HUES6 (cell line): ENCODE results near the gene LMF2.

Experiments used
- H3K27ac ChIP-seq: 2 replicates; pipeline ENCODE4 v1.7.0; 2013; ENCODE audit warnings: low read depth, mild to moderate bottlenecking, low read length, inconsistent platforms
- H3K27me3 ChIP-seq: 2 replicates; pipeline ENCODE4 v1.6.1; 2013; ENCODE audit warnings: low read length; ENCODE audit not compliant: control insufficient read depth, insufficient read depth
- H3K36me3 ChIP-seq: 2 replicates; pipeline ENCODE4 v1.6.1; 2013; ENCODE audit warnings: low read length; ENCODE audit not compliant: control insufficient read depth, insufficient read depth
- H3K4me1 ChIP-seq: 2 replicates; pipeline ENCODE4 v1.6.1; 2013; ENCODE audit warnings: low read length; ENCODE audit not compliant: control insufficient read depth, insufficient read depth
- H3K4me3 ChIP-seq: 2 replicates; pipeline ENCODE4 v1.5.1; 2013; ENCODE audit warnings: low read depth, low read length
- H3K9ac ChIP-seq: one replicate; pipeline ENCODE4 v1.6.1; 2013; ENCODE audit warnings: mild to moderate bottlenecking, low read length
- H3K9me3 ChIP-seq: 2 replicates; pipeline ENCODE4 v1.6.1; 2013; ENCODE audit warnings: low read depth, low read length; ENCODE audit not compliant: control insufficient read depth, insufficient read depth

The LMF2 gene

DNA sequence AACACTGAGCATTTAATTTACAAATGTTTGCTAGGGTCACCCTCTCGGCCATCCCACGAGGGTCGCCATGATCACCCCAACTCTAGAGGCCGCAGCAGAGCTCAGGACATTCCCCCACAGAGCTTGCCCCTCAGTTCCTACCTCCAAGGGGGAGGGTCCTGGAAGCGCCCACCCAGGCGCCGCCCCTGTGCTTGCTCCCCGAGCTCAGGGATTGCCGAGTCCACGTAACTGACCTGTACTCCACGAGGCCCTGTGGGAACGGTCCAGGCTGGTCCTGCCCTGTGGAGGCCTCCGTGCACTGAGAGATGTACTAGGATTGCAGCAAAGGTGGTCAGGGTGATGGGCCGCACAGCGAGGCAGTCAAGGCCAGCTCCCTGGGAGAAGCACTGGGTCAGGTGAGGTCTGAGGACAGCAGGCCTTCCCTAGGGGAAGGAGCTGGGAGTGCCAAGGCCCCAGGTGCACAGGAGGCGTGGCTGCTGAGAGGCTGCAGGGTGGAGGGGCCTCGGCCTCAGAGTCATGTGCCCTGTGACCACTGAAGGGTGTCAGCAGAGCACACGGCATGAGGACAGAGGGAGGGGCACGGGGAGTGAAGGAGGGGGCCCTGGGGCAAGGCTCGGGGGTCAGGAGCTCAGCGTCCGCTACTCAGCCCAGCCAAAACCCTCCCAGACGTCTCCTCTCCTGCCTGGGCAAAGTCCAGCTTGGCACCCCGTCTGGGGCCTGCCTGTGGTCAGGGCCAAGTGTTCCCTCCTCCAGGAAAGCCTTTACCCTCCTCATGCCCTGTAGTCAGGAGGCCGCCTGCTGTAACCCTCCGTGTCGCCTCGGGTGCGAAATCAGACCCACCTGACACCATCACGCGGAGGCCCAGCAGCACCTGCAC, 23.3 kb downstream of the LMF2 start:
- H3K4me1 ChIP-seq: peaks cover 16% of the 10 kb centered on the region
- H3K36me3 ChIP-seq: peaks cover 5% of the 10 kb centered on the region; the same call in 1 of the 2 replicates
- H3K4me3 ChIP-seq: no peak overlapping the region
- no peak overlapping the region for H3K9ac ChIP-seq
- H3K9me3 ChIP-seq: no peaks in the 10 kb centered on the region
- H3K27me3 ChIP-seq: peaks cover 31% of the 10 kb centered on the region
- no peak overlapping the region for H3K27ac ChIP-seq

DNA sequence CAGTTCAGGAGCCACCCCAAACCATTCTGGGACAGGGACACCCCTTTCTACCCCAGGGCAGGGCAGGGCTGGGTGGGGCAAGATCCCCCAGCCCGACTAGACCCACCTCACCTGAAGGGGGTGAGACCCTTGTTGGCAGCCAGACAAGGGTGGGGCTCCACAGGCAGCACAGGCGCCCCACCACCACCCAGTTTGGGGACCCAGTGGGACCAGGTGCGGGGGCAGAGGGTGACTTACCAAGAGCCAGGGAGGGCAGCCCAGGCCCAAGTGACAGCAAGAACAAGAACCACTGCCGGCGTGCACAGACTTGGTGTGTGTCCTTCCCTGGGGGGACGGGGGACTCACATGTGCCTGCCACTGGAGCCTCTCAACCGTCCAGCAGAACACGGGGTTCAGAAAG, 23.9 kb downstream of the LMF2 start:
- Histone ChIP-seq H3K9me3 (no peaks in the 10 kb centered on the region), H3K27ac (no peak overlapping the region), H3K4me3 (no peak overlapping the region), H3K36me3 (peaks cover 5% of the 10 kb centered on the region; the same call in 1 of the 2 replicates), H3K4me1 (peaks cover 16% of the 10 kb centered on the region), H3K27me3 (peaks cover 36% of the 10 kb centered on the region), H3K9ac (no peak overlapping the region)

DNA sequence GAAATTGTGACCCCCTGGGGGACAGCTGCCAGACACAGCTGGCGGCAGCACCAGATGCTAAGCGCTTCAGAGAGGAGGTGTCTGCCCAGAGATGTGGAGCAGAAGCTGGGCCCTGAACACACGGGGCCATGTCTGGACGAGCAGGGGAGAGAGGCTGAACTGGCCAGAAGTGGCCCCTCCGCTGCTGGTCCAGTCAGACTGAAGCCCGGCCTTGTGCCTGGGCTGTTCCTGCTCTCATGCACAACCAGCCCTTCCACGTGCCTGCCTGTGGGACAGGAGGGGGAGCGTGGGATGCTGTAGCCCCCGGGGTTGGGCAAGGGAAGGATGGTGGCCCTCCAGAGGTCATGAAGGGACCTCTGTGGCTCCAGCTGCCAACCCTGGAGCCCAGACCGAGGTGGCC, 24.4 kb downstream of the LMF2 start:
- Histone ChIP-seq H3K36me3 (peaks cover 5% of the 10 kb centered on the region; the same call in 1 of the 2 replicates), H3K9ac (no peak overlapping the region), H3K9me3 (no peaks in the 10 kb centered on the region), H3K27me3 (peaks cover 36% of the 10 kb centered on the region), H3K4me1 (peaks cover 16% of the 10 kb centered on the region), H3K27ac (no peak overlapping the region), H3K4me3 (no peak overlapping the region)

DNA sequence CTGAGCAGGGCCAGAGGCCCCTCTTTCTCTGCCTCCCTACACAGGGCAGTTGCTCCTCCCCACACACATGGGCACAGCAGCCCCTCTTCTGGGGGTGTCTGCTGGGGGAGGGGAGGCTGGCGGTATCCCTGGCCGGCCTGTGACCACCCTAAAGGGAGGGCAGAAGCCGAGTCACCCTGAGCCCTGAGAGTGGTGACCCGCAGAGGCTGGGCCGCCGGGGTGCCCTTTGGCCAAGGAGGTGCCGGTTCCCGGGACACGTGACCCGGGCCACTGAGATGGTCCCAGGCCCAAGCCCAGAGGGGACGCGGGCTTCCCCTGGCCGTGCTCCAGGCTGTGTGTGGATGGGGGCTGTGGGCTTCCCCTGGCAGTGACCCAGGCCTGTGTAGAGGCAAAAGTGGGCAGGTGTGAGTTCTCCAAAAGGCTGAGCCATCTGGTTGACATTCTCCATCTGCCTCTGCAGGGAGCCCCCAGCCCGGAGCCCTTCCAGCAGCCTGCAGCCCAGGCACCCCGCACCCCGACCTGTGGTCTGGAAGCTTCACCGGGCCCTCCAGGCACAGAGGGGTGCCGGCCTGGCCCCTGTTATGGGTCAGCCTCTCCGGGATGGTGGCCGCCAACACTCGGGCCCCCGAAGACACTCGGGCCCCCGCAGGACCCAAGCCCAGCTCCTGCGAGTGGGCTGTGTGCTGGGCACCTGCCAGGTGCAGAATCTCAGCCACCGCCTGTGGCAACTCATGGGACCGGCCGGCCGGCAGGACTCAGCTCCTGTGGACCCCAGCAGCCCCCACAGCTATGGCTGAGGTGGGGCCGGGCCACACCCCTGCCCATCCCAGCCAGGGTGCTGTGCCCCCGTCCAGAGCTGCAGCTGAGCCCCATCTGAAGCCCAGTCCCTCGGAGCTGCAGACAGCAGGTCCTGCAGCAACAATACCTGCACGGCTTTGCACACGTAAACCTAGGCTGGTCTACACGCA, 25.1 kb downstream of the LMF2 start:
- no peaks in the 10 kb centered on the region for H3K9me3 ChIP-seq
- H3K27me3 ChIP-seq: peaks cover 36% of the 10 kb centered on the region
- H3K27ac ChIP-seq: peak overlapping the region; percentile 77
- H3K9ac ChIP-seq: peak overlapping the region; percentile 73
- H3K4me3 ChIP-seq: peak overlapping the region; percentile 80
- H3K4me1 ChIP-seq: peaks cover 19% of the 10 kb centered on the region
- H3K36me3 ChIP-seq: peaks cover 5% of the 10 kb centered on the region; the same call in 1 of the 2 replicates

DNA sequence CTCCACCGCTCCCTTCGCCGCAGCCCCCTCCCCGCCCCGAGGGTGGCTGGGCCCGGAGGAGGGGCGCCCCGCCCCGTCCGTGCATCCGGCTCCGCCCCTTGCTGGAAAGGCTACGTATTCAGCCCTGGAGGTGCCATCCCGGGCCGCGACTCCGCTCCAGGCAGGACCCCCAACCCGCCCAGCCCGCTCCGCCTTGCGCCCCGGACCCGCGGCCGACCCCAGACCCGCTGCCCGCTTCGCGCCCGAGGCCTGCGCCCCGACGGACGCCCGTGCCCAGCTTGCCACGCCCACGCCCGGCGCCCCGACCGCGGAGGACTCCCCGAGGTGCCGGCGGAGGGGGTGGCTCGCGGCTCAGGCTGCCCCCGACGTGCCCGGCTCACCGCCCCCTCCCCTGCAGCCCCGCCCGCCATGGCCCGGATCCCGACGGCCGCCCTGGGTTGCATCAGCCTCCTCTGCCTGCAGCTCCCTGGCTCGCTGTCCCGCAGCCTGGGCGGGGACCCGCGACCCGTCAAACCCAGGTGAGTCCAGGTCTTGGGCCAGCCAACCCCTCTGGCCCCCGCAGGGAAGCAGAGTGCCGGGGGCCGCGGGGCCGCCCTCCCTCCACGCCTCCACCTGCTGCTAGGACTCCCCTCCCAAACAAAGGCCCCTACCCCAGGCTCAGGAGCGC, 25.9 kb downstream of the LMF2 start, which contains the start of gene ADM2:
Gene ADM2 (plus strand): TSS at position 104 of the 667 bp plus-strand sequence. CDS start 305 bp downstream, at position 409.
- H3K27me3 ChIP-seq: peaks cover 36% of the 10 kb centered on the region
- peak within 1 kb of the TSS; percentile 80 for H3K4me3 ChIP-seq
- H3K27ac ChIP-seq: peak within 1 kb of the TSS; percentile 77
- no peaks in the 10 kb centered on the region for H3K9me3 ChIP-seq
- peak within 1 kb of the TSS; percentile 73 for H3K9ac ChIP-seq
- peaks cover 17% of the 10 kb centered on the region for H3K4me1 ChIP-seq
- peaks cover 5% of the 10 kb centered on the region; the same call in 1 of the 2 replicates for H3K36me3 ChIP-seq

DNA sequence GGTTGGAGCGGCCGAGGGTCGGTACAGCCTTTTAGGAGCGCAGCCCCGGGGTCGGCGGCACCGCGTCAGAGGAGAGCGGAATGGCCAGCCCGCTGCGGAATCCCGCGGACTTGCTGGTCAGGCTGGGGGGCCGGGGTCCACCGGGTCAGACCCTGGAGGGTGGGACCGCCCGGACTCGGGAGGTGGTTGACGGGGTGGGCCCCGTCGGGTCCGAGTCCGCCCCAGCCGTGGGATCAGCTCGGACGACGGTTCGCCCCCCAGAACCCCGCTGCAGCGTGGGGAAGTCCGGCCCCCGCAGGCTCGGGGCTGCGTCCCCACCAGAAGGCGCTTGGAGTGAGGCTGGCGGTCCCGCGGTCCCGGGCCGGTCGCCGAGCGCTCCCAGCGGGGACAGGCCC, 26.5 kb downstream of the LMF2 start:
- Histone ChIP-seq H3K4me3 (peak overlapping the region; percentile 80), H3K27ac (no peak overlapping the region), H3K36me3 (peaks cover 5% of the 10 kb centered on the region; the same call in 1 of the 2 replicates), H3K27me3 (peaks cover 36% of the 10 kb centered on the region), H3K9ac (peak overlapping the region; percentile 50), H3K4me1 (peaks cover 16% of the 10 kb centered on the region), H3K9me3 (no peaks in the 10 kb centered on the region)

DNA sequence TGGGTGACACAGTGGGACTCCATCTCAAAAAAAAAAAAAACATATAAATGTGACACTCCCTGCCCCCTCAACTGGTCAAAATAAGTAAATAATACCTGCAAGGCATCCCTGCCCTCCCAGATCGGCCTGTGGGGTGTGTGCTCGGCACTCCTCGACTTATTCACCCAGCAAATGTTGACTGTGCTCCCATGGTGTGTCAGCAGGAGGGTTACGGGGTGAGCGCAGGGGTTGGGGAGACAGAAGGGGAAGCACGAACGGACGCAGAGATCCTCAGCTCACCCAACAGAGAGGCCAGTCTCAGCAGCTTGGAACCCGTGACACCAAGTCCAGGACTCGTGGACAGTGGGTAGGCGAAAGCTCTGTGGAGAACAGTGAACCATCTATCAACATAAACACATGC, 27.8 kb downstream of the LMF2 start:
- no peak overlapping the region for H3K27ac ChIP-seq

DNA sequence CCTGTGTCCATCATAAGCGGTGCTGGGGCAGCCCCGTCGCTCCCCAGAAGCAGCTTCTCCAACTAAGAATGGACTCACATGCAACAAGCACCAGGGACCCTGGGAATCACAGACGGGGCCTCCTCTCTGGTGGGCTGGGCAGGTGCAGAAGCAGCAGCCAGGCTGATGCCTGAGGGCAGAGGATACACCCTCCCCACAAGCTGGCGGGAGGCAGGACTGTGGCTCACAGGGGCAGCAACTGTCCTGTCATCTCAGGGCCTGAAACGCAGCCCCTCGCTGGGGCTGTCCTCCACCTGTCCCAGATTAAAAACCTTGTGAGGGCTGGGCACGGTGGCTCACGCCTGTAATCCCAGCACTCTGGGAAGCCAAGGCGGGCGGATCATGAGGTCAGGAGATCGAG, 29.6 kb downstream of the LMF2 start:
- no peak overlapping the region for H3K4me3 ChIP-seq

More for the DNA sequence above, 27.8 kb downstream of the LMF2 start:
- Histone ChIP-seq H3K9ac (no peak overlapping the region), H3K4me1 (peaks cover 21% of the 10 kb centered on the region), H3K9me3 (no peaks in the 10 kb centered on the region), H3K4me3 (no peak overlapping the region), H3K36me3 (peaks cover 5% of the 10 kb centered on the region; the same call in 1 of the 2 replicates), H3K27me3 (peaks cover 36% of the 10 kb centered on the region)

DNA sequence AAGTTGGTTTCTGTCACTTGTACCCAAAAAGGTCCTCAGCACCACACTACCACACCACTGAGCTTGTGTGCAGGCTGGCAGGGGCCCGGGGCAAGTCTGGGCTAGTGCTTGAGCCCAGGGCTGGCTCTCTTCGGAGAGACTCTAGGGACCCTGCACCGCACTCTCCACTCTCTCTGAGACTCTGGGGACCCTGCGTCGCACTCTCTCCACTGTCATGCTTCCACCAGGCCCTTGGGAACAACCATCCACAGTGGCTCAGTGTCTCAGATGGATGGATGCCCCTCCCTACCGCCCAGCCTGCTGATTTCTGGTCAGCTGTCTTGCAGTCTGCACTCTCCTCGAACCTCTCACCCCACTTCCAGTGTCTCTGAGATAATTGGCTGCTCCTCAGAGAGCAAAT, 30.6 kb downstream of the LMF2 start:
- 0 out of 2 replicates have a peak, but pooled peaks cover 6% of the 10 kb centered on the region for H3K36me3 ChIP-seq
- H3K9ac ChIP-seq: no peak overlapping the region
- no peak overlapping the region for H3K27ac ChIP-seq
- H3K4me3 ChIP-seq: no peak overlapping the region
- no peaks in the 10 kb centered on the region for H3K9me3 ChIP-seq
- peaks cover 24% of the 10 kb centered on the region for H3K4me1 ChIP-seq
- H3K27me3 ChIP-seq: peaks cover 27% of the 10 kb centered on the region

More for the DNA sequence above, 29.6 kb downstream of the LMF2 start:
- Histone ChIP-seq H3K4me1 (peaks cover 29% of the 10 kb centered on the region), H3K9me3 (no peaks in the 10 kb centered on the region), H3K9ac (no peak overlapping the region), H3K27me3 (peaks cover 32% of the 10 kb centered on the region), H3K27ac (no peak overlapping the region), H3K36me3 (peaks cover 2% of the 10 kb centered on the region; the same call in 1 of the 2 replicates)

DNA sequence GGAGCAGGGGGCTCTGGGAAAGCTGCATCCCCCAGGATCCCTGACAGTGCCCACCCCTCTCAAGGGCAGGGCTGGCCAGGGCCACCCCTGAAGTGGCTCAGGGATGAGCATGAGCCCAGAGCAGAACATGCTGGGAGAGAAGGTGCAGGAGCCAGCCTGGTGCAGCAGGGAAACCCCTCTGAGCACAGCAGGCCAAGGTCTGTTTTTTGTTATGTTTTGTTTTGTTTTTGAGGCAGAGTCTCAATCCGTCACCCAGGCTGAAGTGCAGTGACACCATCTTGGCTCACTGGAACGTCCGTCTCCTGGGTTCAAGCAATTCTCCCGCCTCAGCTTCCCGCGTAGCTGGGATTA, 31.9 kb downstream of the LMF2 start:
- Histone ChIP-seq H3K27ac (no peak overlapping the region), H3K4me1 (peaks cover 29% of the 10 kb centered on the region), H3K9ac (no peak overlapping the region), H3K27me3 (peaks cover 19% of the 10 kb centered on the region), H3K36me3 (0 out of 2 replicates have a peak, but pooled peaks cover 6% of the 10 kb centered on the region), H3K4me3 (peak overlapping the region; percentile 66; the same call in 1 of the 2 replicates), H3K9me3 (no peaks in the 10 kb centered on the region)
